ENCODE measurements around the gene LCE2B. TPM values are rescaled to one million over a fixed set of nuclear protein-coding genes. Genes with fewer than 3 reads are reported as not detected.

LCE2B gene
- total and polyA plus RNA-seq, 2 experiments from 2014 or later, result not detected

DNA sequence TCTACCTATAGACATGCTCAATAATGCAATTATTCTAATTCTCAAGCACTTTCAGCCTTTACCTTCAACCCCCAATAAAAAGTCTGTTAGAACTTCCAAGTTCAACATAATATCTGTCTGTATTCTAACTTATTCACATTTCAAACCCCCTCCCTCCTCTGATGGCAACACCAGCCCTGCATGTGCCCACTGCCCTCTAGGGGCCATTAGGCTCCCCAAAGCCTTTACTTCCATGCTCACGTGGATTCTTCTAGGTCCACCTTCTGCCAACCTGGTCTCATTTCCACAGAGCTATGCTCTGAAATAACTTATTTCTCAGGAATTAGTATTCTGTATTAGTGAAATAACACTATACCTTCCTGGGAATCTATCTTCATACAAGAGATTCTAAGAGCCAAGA, 49.7 kb downstream of the LCE2B start:
- peak; percentile 19 for DNase-seq
- no peaks in the 10 kb centered on the region for H4K20me1 ChIP-seq (ENCODE audit: insufficient read depth)
- H3K27me3 ChIP-seq (replicated peaks; ENCODE audit: insufficient read depth), result no peaks in the 10 kb centered on the region
- no peaks in the 10 kb centered on the region for H3F3A ChIP-seq (ENCODE audit: insufficient read depth)
- no peak overlapping the region for H2AFZ ChIP-seq
- TF ChIP-seq EZH2 (IDR thresholded peaks at IDR 0.05; ENCODE audit: insufficient read depth, poor library complexity, severe bottlenecking) (no peak), EZH2phosphoT487 (IDR thresholded peaks at IDR 0.05; ENCODE audit: insufficient read depth, low read depth) (no peak)
- H3K79me2 ChIP-seq (ENCODE audit: insufficient read depth), result no peaks in the 10 kb centered on the region
- H3K4me1 ChIP-seq (ENCODE audit: insufficient read depth), result peaks cover 9% of the 10 kb centered on the region
- no peaks in the 10 kb centered on the region for H3K9me3 ChIP-seq (ENCODE audit: low read depth)
- in situ Hi-C loops (cut with MboI), result no loop called here
- no peaks in the 10 kb centered on the region for H3K36me3 ChIP-seq (ENCODE audit: low read depth)
- 20 to 26% methylated on average over 1 of the region's 1 CpG for WGBS, 2 experiments (ENCODE audit: low coverage in 1 of 2, low lambda C conversion rate in 2 of 2, missing lambda C conversion rate in 2 of 2)
- no peak overlapping the region for H3K27ac ChIP-seq
- no peak overlapping the region for H3K4me3 ChIP-seq
- H3K4me2 ChIP-seq (ENCODE audit: unreplicated experiment), result no peak overlapping the region
- H3K9me2 ChIP-seq (ENCODE audit: insufficient read depth), result no peaks in the 10 kb centered on the region
- H3K9ac ChIP-seq, result no peak overlapping the region

Other genes starting within 250 kb of the LCE2B start
- gene LCE5A, start 175.3 kb upstream of the LCE2B start, total RNA-seq (2014; rRNA removed; shearing (Covaris generic)), result not detected in 2 replicates
- not detected in 2 replicates for gene LCE5A, start 175.3 kb upstream of the LCE2B start, polyA plus RNA-seq (2016; fragmentation: Nextera tagmentation; extraction: Ambion mirVana)
- not detected in 2 replicates for gene CRCT1, start 171.6 kb upstream of the LCE2B start, total RNA-seq (2014; rRNA removed; shearing (Covaris generic))
- gene CRCT1, start 171.6 kb upstream of the LCE2B start, polyA plus RNA-seq (2016; fragmentation: Nextera tagmentation; extraction: Ambion mirVana), result not detected in 2 replicates
- gene LCE3E, start 119.3 kb upstream of the LCE2B start, total RNA-seq (2014; rRNA removed; shearing (Covaris generic)), result not detected in 2 replicates
- gene LCE3E, start 119.3 kb upstream of the LCE2B start, polyA plus RNA-seq (2016; fragmentation: Nextera tagmentation; extraction: Ambion mirVana), result not detected in 2 replicates
- gene LCE3D, start 105.6 kb upstream of the LCE2B start, total RNA-seq (2014; rRNA removed; shearing (Covaris generic)), result 0.51 TPM in 1 of 2 replicates, not detected in the other
- 0.33 and 1.0 TPM in 2 replicates for gene LCE3D, start 105.6 kb upstream of the LCE2B start, polyA plus RNA-seq (2016; fragmentation: Nextera tagmentation; extraction: Ambion mirVana)
- gene LCE3C, start 85.9 kb upstream of the LCE2B start, total RNA-seq (2014; rRNA removed; shearing (Covaris generic)), result not detected in 2 replicates
- gene LCE3C, start 85.9 kb upstream of the LCE2B start, polyA plus RNA-seq (2016; fragmentation: Nextera tagmentation; extraction: Ambion mirVana), result not detected in 2 replicates
- not detected in 2 replicates for gene LCE3B, start 72.3 kb upstream of the LCE2B start, total RNA-seq (2014; rRNA removed; shearing (Covaris generic))
- not detected in 2 replicates for gene LCE3B, start 72.3 kb upstream of the LCE2B start, polyA plus RNA-seq (2016; fragmentation: Nextera tagmentation; extraction: Ambion mirVana)
- gene LCE3A, start 63.0 kb upstream of the LCE2B start, total RNA-seq (2014; rRNA removed; shearing (Covaris generic)), result not detected in 2 replicates
- 1.4 TPM in 1 of 2 replicates, not detected in the other for gene LCE3A, start 63.0 kb upstream of the LCE2B start, polyA plus RNA-seq (2016; fragmentation: Nextera tagmentation; extraction: Ambion mirVana)
- not detected in 2 replicates for gene LCE2D, start 22.7 kb upstream of the LCE2B start, total RNA-seq (2014; rRNA removed; shearing (Covaris generic))
- not detected in 2 replicates for gene LCE2D, start 22.7 kb upstream of the LCE2B start, polyA plus RNA-seq (2016; fragmentation: Nextera tagmentation; extraction: Ambion mirVana)
- gene LCE2C, start 10.8 kb upstream of the LCE2B start, total RNA-seq (2014; rRNA removed; shearing (Covaris generic)), result 3.2 TPM in 1 of 2 replicates, not detected in the other
- gene LCE2C, start 10.8 kb upstream of the LCE2B start, polyA plus RNA-seq (2016; fragmentation: Nextera tagmentation; extraction: Ambion mirVana), result 1.8 and 2.0 TPM in 2 replicates
- 9.9 and 12.1 TPM in 2 replicates for gene LCE2A, start 12.2 kb downstream of the LCE2B start, total RNA-seq (2014; rRNA removed; shearing (Covaris generic))
- 11.1 and 12.4 TPM in 2 replicates for gene LCE2A, start 12.2 kb downstream of the LCE2B start, polyA plus RNA-seq (2016; fragmentation: Nextera tagmentation; extraction: Ambion mirVana)
- not detected in 2 replicates for gene LCE4A, start 22.0 kb downstream of the LCE2B start, total RNA-seq (2014; rRNA removed; shearing (Covaris generic))
- 0.39 and 0.51 TPM in 2 replicates for gene LCE4A, start 22.0 kb downstream of the LCE2B start, polyA plus RNA-seq (2016; fragmentation: Nextera tagmentation; extraction: Ambion mirVana)
- gene KPRP, start 71.9 kb downstream of the LCE2B start, total RNA-seq (2014; rRNA removed; shearing (Covaris generic)), result under 0.01 and 0.22 TPM in 2 replicates
- gene KPRP, start 71.9 kb downstream of the LCE2B start, polyA plus RNA-seq (2016; fragmentation: Nextera tagmentation; extraction: Ambion mirVana), result 9.9 and 10.4 TPM in 2 replicates
- gene LCE1F, start 89.0 kb downstream of the LCE2B start, total RNA-seq (2014; rRNA removed; shearing (Covaris generic)), result not detected in 2 replicates
- 1.1 and 1.8 TPM in 2 replicates for gene LCE1F, start 89.0 kb downstream of the LCE2B start, polyA plus RNA-seq (2016; fragmentation: Nextera tagmentation; extraction: Ambion mirVana)
- not detected in 2 replicates for gene LCE1E, start 100.1 kb downstream of the LCE2B start, total RNA-seq (2014; rRNA removed; shearing (Covaris generic))
- not detected in 2 replicates for gene LCE1E, start 100.1 kb downstream of the LCE2B start, polyA plus RNA-seq (2016; fragmentation: Nextera tagmentation; extraction: Ambion mirVana)
- not detected in 2 replicates for gene LCE1D, start 110.6 kb downstream of the LCE2B start, total RNA-seq (2014; rRNA removed; shearing (Covaris generic))
- not detected in 2 replicates for gene LCE1D, start 110.6 kb downstream of the LCE2B start, polyA plus RNA-seq (2016; fragmentation: Nextera tagmentation; extraction: Ambion mirVana)
- not detected in 2 replicates for gene LCE1C, start 120.5 kb downstream of the LCE2B start, total RNA-seq (2014; rRNA removed; shearing (Covaris generic))
- gene LCE1C, start 120.5 kb downstream of the LCE2B start, polyA plus RNA-seq (2016; fragmentation: Nextera tagmentation; extraction: Ambion mirVana), result not detected in 2 replicates
- not detected in 2 replicates for gene LCE1B, start 125.8 kb downstream of the LCE2B start, total RNA-seq (2014; rRNA removed; shearing (Covaris generic))
- not detected in 2 replicates for gene LCE1B, start 125.8 kb downstream of the LCE2B start, polyA plus RNA-seq (2016; fragmentation: Nextera tagmentation; extraction: Ambion mirVana)
- gene LCE1A, start 141.3 kb downstream of the LCE2B start, total RNA-seq (2014; rRNA removed; shearing (Covaris generic)), result not detected in 2 replicates
- gene LCE1A, start 141.3 kb downstream of the LCE2B start, polyA plus RNA-seq (2016; fragmentation: Nextera tagmentation; extraction: Ambion mirVana), result not detected in 2 replicates
- gene LCE6A, start 156.7 kb downstream of the LCE2B start, total RNA-seq (2014; rRNA removed; shearing (Covaris generic)), result not detected in 2 replicates
- not detected in 2 replicates for gene LCE6A, start 156.7 kb downstream of the LCE2B start, polyA plus RNA-seq (2016; fragmentation: Nextera tagmentation; extraction: Ambion mirVana)
- gene LCE7A, start 173.9 kb downstream of the LCE2B start, total RNA-seq (2014; rRNA removed; shearing (Covaris generic)), result not detected in 2 replicates
- not detected in 2 replicates for gene LCE7A, start 173.9 kb downstream of the LCE2B start, polyA plus RNA-seq (2016; fragmentation: Nextera tagmentation; extraction: Ambion mirVana)
- gene SMCP, start 192.2 kb downstream of the LCE2B start, total RNA-seq (2014; rRNA removed; shearing (Covaris generic)), result not detected in 2 replicates
- gene SMCP, start 192.2 kb downstream of the LCE2B start, polyA plus RNA-seq (2016; fragmentation: Nextera tagmentation; extraction: Ambion mirVana), result not detected in 2 replicates
- gene IVL, start 222.4 kb downstream of the LCE2B start, total RNA-seq (2014; rRNA removed; shearing (Covaris generic)), result 0.76 and 1.1 TPM in 2 replicates
- gene IVL, start 222.4 kb downstream of the LCE2B start, polyA plus RNA-seq (2016; fragmentation: Nextera tagmentation; extraction: Ambion mirVana), result 0.68 and 1.2 TPM in 2 replicates

Measured in GM23248 (cell line).